Measurements from ENCODE around the gene ST3GAL4.

GRCh38 chr11:126413426-126413825, 57.9 kb downstream of the ST3GAL4 start:
- TF ChIP-seq CTCF (IDR thresholded peaks at IDR 0.05): no peak
- no peak for TF ChIP-seq EP300 (IDR thresholded peaks at IDR 0.05)
- TF ChIP-seq POLR2AphosphoS5 (IDR thresholded peaks at IDR 0.05): no peak
